Vagina (tissue), 2 donors: ENCODE results near the gene MBLAC1.

Source experiments
- CTCF ChIP-seq, 3 experiments: fragments of 450-650 bp in 2 of 3; fragments of 200-600 bp in 1 of 3; sonication (generic) in 1 of 3; IDR thresholded peaks; one replicate each; pipeline ENCODE4 v1.5.1; 2017 to 2019; ENCODE audit warnings: antibody characterized with exemption in 3 of 3, mild to moderate bottlenecking in 2 of 3, moderate library complexity in 2 of 3
- POLR2A ChIP-seq, 2 donors: fragments of 450-650 bp; IDR thresholded peaks; one replicate each; pipeline ENCODE4 v1.6.1; 2017; ENCODE audit warnings: antibody characterized with exemption in 2 of 2, mild to moderate bottlenecking in 2 of 2, moderate library complexity in 2 of 2
- POLR2AphosphoS5 ChIP-seq, 2 donors: sonication (generic); formaldehyde crosslinking; IDR thresholded peaks; one replicate each; pipeline ENCODE4 v1.9.0; 2017; ENCODE audit warnings: antibody characterized with exemption in 2 of 2, mild to moderate bottlenecking in 2 of 2, low read depth in 1 of 2; ENCODE audit not compliant: insufficient read depth in 1 of 2

GRCh38 chr7:100163006-100163531 is 36.3 kb downstream of the MBLAC1 start:
- TF ChIP-seq CTCF (IDR thresholded peaks at IDR 0.05) (no peak), POLR2A (IDR thresholded peaks at IDR 0.05) (no peak), POLR2AphosphoS5 (IDR thresholded peaks at IDR 0.05; ENCODE audit: insufficient read depth in 1 of 2, low read depth in 1 of 2) (no peak)
